Lower leg skin (tissue), 3 donors: ENCODE data around the gene HSPA6.
"Not testable (repeated sequence)": the region's sequence is repeated elsewhere in the genome, so short reads cannot be mapped to it uniquely, and the experiment has no call there.

ENCODE experiments used
- POLR2A ChIP-seq, 2 donors: fragments of 450-650 bp; IDR thresholded peaks; one replicate each; pipeline ENCODE4 v1.6.1; 2016 to 2017; ENCODE audit warnings: antibody characterized with exemption in 2 of 2, mild to moderate bottlenecking in 1 of 2, moderate library complexity in 1 of 2
- TF ChIP-seq, protein P1 (sequence below), 3 donors: fragments of 450-650 bp; IDR thresholded peaks; one replicate each; pipeline ENCODE4 v1.5.1; 2016; ENCODE audit warnings: antibody characterized with exemption in 3 of 3, mild to moderate bottlenecking in 3 of 3, moderate library complexity in 2 of 3

DNA sequence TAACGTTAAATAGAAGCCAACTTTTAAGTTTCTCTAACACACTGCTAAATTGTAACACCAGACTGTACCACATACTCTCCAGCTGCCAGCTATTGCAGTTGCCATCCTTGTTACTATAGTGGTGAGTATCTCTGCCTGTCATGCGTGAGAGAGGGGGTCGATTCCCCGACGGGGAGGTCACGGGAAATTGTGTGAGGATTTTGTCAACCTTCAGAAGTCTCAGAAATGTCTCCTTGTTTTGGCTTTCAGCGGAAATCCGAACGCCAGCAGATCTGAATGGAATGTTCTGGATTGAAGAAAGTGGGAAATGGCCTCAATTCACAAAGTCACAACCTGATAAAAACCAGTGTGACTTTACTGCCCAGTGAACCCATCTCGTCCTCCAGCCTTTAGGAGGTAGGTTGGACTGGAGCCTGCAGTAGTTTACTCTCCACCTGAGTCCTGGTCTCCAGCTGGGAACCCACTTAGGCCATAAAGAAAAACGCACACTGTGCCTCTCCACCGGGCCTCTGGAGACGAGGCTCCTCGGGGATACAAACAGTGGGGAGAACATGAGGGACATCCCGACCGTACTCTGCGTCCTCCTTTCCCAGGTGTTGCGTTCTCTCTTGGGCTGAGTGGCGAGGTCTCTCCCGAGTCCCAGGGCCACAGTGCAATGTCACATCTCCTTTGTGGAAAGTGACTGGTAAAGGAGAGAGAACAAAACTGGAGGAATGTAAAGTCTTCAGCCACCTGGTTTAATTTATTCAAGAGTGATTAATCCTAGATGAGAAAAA lies 1.1 kb upstream of the HSPA6 start:
- TF ChIP-seq, protein P1, sequence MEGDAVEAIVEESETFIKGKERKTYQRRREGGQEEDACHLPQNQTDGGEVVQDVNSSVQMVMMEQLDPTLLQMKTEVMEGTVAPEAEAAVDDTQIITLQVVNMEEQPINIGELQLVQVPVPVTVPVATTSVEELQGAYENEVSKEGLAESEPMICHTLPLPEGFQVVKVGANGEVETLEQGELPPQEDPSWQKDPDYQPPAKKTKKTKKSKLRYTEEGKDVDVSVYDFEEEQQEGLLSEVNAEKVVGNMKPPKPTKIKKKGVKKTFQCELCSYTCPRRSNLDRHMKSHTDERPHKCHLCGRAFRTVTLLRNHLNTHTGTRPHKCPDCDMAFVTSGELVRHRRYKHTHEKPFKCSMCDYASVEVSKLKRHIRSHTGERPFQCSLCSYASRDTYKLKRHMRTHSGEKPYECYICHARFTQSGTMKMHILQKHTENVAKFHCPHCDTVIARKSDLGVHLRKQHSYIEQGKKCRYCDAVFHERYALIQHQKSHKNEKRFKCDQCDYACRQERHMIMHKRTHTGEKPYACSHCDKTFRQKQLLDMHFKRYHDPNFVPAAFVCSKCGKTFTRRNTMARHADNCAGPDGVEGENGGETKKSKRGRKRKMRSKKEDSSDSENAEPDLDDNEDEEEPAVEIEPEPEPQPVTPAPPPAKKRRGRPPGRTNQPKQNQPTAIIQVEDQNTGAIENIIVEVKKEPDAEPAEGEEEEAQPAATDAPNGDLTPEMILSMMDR (IDR thresholded peaks at IDR 0.05), result not testable (repeated sequence)
- TF ChIP-seq POLR2A (IDR thresholded peaks at IDR 0.05), result not testable (repeated sequence)
